ENCODE data around the gene WNT7B.
A peak's percentile ranks its signal among the peaks of the same experiment; 100 is the strongest.

Gene WNT7B

GRCh38 chr22:45971408-45972028 lies 5.4 kb downstream of the WNT7B start:
- DNase-seq (ENCODE audit: low read depth in 2 of 2): no peak

- DNase-seq (ENCODE audit: low read depth in 2 of 2): no peak
Observed at GRCh38 chr22:45970705-45971407, 6.1 kb downstream of the WNT7B start.

- DNase-seq (ENCODE audit: low read depth in 2 of 2): no peak
Observed at GRCh38 chr22:45969801-45970470, 7.0 kb downstream of the WNT7B start.

GRCh38 chr22:45969414-45969799 lies 7.6 kb downstream of the WNT7B start:
- no peak for DNase-seq (ENCODE audit: low read depth in 2 of 2)

- peak in 1 of 2 donors; percentile 26 for DNase-seq (ENCODE audit: low read depth in 2 of 2)
Observed at GRCh38 chr22:45968751-45969413, 8.1 kb downstream of the WNT7B start.

- no peak for DNase-seq (ENCODE audit: low read depth in 2 of 2)
Observed at GRCh38 chr22:45968003-45968650, 8.8 kb downstream of the WNT7B start.

- no peak for DNase-seq (ENCODE audit: low read depth in 2 of 2)
Observed at GRCh38 chr22:45966895-45967365, 10.0 kb downstream of the WNT7B start.

- DNase-seq (ENCODE audit: low read depth in 2 of 2): no peak
Observed at GRCh38 chr22:45966320-45966894, 10.6 kb downstream of the WNT7B start.

GRCh38 chr22:45965563-45965962 lies 11.4 kb downstream of the WNT7B start:
- DNase-seq (ENCODE audit: low read depth in 2 of 2): no peak

GRCh38 chr22:45964926-45965527 lies 11.9 kb downstream of the WNT7B start:
- no peak for DNase-seq (ENCODE audit: low read depth in 2 of 2)

GRCh38 chr22:45964372-45964771 lies 12.6 kb downstream of the WNT7B start:
- no peak for DNase-seq (ENCODE audit: low read depth in 2 of 2)

- DNase-seq (ENCODE audit: low read depth in 2 of 2): no peak
Observed at GRCh38 chr22:45963821-45964220, 13.1 kb downstream of the WNT7B start.

GRCh38 chr22:45962756-45963324 lies 14.1 kb downstream of the WNT7B start:
- no peak for DNase-seq (ENCODE audit: low read depth in 2 of 2)

GRCh38 chr22:45962434-45962718 lies 14.6 kb downstream of the WNT7B start:
- DNase-seq (ENCODE audit: low read depth in 2 of 2): no peak

GRCh38 chr22:45961679-45962433 lies 15.1 kb downstream of the WNT7B start:
- DNase-seq (ENCODE audit: low read depth in 2 of 2): no peak

GRCh38 chr22:45960477-45961386 lies 16.2 kb downstream of the WNT7B start:
- DNase-seq (ENCODE audit: low read depth in 2 of 2): no peak

GRCh38 chr22:45959719-45960476 lies 17.1 kb downstream of the WNT7B start:
- DNase-seq (ENCODE audit: low read depth in 2 of 2): no peak

GRCh38 chr22:45958971-45959370 lies 18.0 kb downstream of the WNT7B start:
- DNase-seq (ENCODE audit: low read depth in 2 of 2): no peak

All from stimulated activated CD8-positive, alpha-beta memory T cell treated with anti-CD3 and anti-CD28 coated beads, Interleukin-2, amount 100 ng/mL, for 48 hours (primary cell).